ENCODE data around the gene MAML2. TPM values are rescaled to one million over a fixed set of nuclear protein-coding genes. Genes with fewer than 3 reads are reported as not detected.

MAML2 gene
- total and polyA plus RNA-seq, 2 experiments from 2014 or later: 2.0 to 7.1 TPM

GRCh38 chr11:96307776-96308140, 35.2 kb downstream of the MAML2 start (continued):
- TF ChIP-seq ZNF462 (CRISPR knock-in tag; IDR thresholded peaks at IDR 0.05) (no peak), NANOG (IDR thresholded peaks at IDR 0.05; ENCODE audit: borderline replicate concordance) (no peak), EZH2 (IDR thresholded peaks at IDR 0.05; ENCODE audit: low read depth, unreplicated experiment) (no peak), JUNB (IDR thresholded peaks at IDR 0.05; ENCODE audit: unreplicated experiment) (no peak), ZNF114 (CRISPR knock-in tag; IDR thresholded peaks at IDR 0.05) (no peak), CREB1 (CRISPR knock-in tag; IDR thresholded peaks at IDR 0.05; ENCODE audit: low read depth) (no peak)

- H2AFZ ChIP-seq: no peak overlapping the region
- H3K27ac Mint-ChIP-seq: peak overlapping the region; percentile 73
- peaks cover 36% of the 10 kb centered on the region for H3K4me1 Mint-ChIP-seq
- peaks cover 40% of the 10 kb centered on the region for H3K4me1 ChIP-seq (ENCODE audit: insufficient read depth)
- peak overlapping the region; percentile 37 for H3K4me3 ChIP-seq
- H3K36me3 ChIP-seq (ENCODE audit: insufficient read depth): no peaks in the 10 kb centered on the region
- no peaks in the 10 kb centered on the region for H4K20me1 ChIP-seq (replicated peaks; ENCODE audit: insufficient read depth)
- H3K9me2 ChIP-seq (ENCODE audit: insufficient read depth): no peaks in the 10 kb centered on the region
- H3K27ac ChIP-seq (ENCODE audit: low read depth): peak overlapping the region; percentile 46
- peaks cover 4% of the 10 kb centered on the region; the same call in 1 of the 2 replicates for H3K79me2 ChIP-seq (replicated peaks; ENCODE audit: insufficient read depth)
- DNase-seq (ENCODE audit: low spot score): peak; percentile 62
- H3K4me3 Mint-ChIP-seq: peak overlapping the region; percentile 39
- H3K9me3 Mint-ChIP-seq: no peaks in the 10 kb centered on the region
- H3K36me3 Mint-ChIP-seq (ENCODE audit: low read depth): no peaks in the 10 kb centered on the region
- H3K4me2 ChIP-seq: peak overlapping the region; percentile 64
- H3F3A ChIP-seq (replicated peaks; ENCODE audit: low read depth): no peaks in the 10 kb centered on the region
- H3K27me3 ChIP-seq (ENCODE audit: insufficient read depth): no peaks in the 10 kb centered on the region
- H3K27me3 Mint-ChIP-seq (ENCODE audit: insufficient read depth, low read depth, poor library complexity): no peaks in the 10 kb centered on the region
- ATAC-seq: peak; percentile 75
- TF ChIP-seq EZH2phosphoT487 (IDR thresholded peaks at IDR 0.05; ENCODE audit: unreplicated experiment): no peak
- TF ChIP-seq EZH2 (IDR thresholded peaks at IDR 0.05; ENCODE audit: low read depth, unreplicated experiment): no peak
- TF ChIP-seq ZNF114 (CRISPR knock-in tag; IDR thresholded peaks at IDR 0.05): no peak
- no peak for TF ChIP-seq NANOG (IDR thresholded peaks at IDR 0.05; ENCODE audit: borderline replicate concordance)
- no peak for TF ChIP-seq ZNF462 (CRISPR knock-in tag; IDR thresholded peaks at IDR 0.05)
- no peak for TF ChIP-seq JUNB (IDR thresholded peaks at IDR 0.05; ENCODE audit: unreplicated experiment)
- TF ChIP-seq STAT1 (IDR thresholded peaks at IDR 0.05; ENCODE audit: unreplicated experiment): no peak
Measured at GRCh38 chr11:96306933-96307775, 35.8 kb downstream of the MAML2 start.

Measured in GM23338 (cell line).